DOHH2 (cell line): ENCODE results near the gene HCN3.
A peak's percentile ranks its signal among the peaks of the same experiment; 100 is the strongest.

Source experiments
- EZH2phosphoT487 ChIP-seq: fragments of 200-600 bp; sonication (generic); IDR thresholded peaks from 2 replicates; pipeline ENCODE4 v1.6.1; 2017; ENCODE audit warnings: borderline replicate concordance, mild to moderate bottlenecking, antibody characterized with exemption, low read length, moderate library complexity, mixed read lengths
- TF ChIP-seq, protein P1 (sequence below): fragments of 200-600 bp; sonication (generic); IDR thresholded peaks from one replicate; pipeline ENCODE4 v1.5.1; 2014; ENCODE audit warnings: antibody characterized with exemption, mild to moderate bottlenecking, low read depth, low read length; ENCODE audit not compliant: poor library complexity, severe bottlenecking

DNA sequence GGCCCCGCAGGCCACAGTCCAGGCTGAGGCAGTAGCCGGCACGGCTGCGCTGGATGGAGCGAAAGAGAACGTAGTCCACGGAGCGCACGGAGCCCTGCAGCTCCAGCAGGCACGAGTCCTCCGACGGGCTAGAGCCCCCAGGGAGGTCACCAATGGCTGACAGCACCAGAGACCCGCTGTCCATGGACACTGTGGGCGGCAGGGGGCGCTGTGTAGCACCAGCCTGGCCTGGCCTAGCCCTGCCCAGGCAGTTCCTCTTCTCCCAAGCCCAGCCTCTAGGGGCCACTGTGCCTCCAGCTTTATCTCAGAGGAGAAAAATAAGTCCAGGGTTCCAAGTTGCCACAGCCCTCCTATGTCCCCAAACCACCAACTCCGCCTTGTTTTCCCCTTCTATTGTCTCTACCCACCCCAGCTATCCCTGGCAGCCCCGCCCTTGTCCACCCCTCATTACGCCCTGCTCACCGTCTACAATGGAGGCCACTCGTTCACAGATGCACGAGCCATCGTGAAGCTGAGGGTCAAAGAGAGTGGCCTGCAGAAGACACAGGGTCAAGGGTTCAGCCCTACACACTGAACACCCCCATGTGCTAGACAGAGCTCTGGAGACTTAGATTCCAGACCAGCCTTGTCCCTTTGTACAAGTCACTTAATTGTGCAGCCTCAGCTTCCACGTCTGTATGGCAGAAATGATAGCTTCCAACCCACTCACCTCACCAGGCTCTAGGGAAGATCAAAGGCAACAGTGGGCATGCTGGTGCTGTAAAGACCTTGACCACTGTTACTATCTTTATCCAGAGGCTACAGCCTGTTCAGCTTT, 26.4 kb upstream of the HCN3 start:
- TF ChIP-seq, protein P1, sequence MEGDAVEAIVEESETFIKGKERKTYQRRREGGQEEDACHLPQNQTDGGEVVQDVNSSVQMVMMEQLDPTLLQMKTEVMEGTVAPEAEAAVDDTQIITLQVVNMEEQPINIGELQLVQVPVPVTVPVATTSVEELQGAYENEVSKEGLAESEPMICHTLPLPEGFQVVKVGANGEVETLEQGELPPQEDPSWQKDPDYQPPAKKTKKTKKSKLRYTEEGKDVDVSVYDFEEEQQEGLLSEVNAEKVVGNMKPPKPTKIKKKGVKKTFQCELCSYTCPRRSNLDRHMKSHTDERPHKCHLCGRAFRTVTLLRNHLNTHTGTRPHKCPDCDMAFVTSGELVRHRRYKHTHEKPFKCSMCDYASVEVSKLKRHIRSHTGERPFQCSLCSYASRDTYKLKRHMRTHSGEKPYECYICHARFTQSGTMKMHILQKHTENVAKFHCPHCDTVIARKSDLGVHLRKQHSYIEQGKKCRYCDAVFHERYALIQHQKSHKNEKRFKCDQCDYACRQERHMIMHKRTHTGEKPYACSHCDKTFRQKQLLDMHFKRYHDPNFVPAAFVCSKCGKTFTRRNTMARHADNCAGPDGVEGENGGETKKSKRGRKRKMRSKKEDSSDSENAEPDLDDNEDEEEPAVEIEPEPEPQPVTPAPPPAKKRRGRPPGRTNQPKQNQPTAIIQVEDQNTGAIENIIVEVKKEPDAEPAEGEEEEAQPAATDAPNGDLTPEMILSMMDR = peak; percentile 100
- TF ChIP-seq EZH2phosphoT487 = no peak
